HFF-Myc (cell line): ENCODE data around the gene TEX19.

Experiments used
- DNase-seq: peaks from one replicate; pipeline ENCODE4 v3.0.0-alpha.2; 2011; ENCODE audit warnings: low read depth; ENCODE audit errors: extremely low read depth
- H3K4me3 ChIP-seq: replicated peaks from 2 replicates; pipeline ENCODE4 v1.5.1; 2011; ENCODE audit warnings: low read depth, mild to moderate bottlenecking, control low read depth, low read length
- CTCF ChIP-seq: IDR thresholded peaks from 2 replicates; pipeline ENCODE4 v1.5.1; 2012; ENCODE audit warnings: mild to moderate bottlenecking, low read depth, low read length, control low read depth; ENCODE audit errors: missing control alignments

TEX19 gene

GRCh38 chr17:82332669-82333278, 26.3 kb upstream of the TEX19 start:
- no peak for DNase-seq
- peak overlapping the region; percentile 41 for H3K4me3 ChIP-seq

GRCh38 chr17:82333279-82334171, 25.5 kb upstream of the TEX19 start, which contains the start of gene SECTM1:
Gene SECTM1, minus strand, starts transcription at chr17:82333766. Its CDS starts 6,526 bp downstream, at chr17:82327240.
- no peak for TF ChIP-seq CTCF
- H3K4me3 ChIP-seq = peak within 1 kb of the TSS; percentile 41
- no peak for DNase-seq

More at GRCh38 chr17:82332669-82333278, 26.3 kb upstream of the TEX19 start:
- no peak for TF ChIP-seq CTCF

GRCh38 chr17:82334204-82334621, 24.8 kb upstream of the TEX19 start:
- H3K4me3 ChIP-seq = no peak overlapping the region
- DNase-seq = no peak
- TF ChIP-seq CTCF = no peak

- no peak for DNase-seq
- no peak for TF ChIP-seq CTCF
- H3K4me3 ChIP-seq = peak overlapping the region; percentile 28
These were observed 24.2 kb upstream of the TEX19 start for GRCh38 chr17:82334622-82335394.

GRCh38 chr17:82338858-82339633, 20.0 kb upstream of the TEX19 start:
- peak; percentile 71 for DNase-seq
- no peak for TF ChIP-seq CTCF
- peak overlapping the region; percentile 30 for H3K4me3 ChIP-seq
